OCI-M1 (cell line): ENCODE results near the gene CBX7.
"Not testable (repeated sequence)": the region's sequence is repeated elsewhere in the genome, so short reads cannot be mapped to it uniquely, and the experiment has no call there.

Source experiments
- DNase-seq: peaks from one replicate; lab custom pipeline; 2025; lab: John Stamatoyannopoulos, UW

The CBX7 gene

DNA sequence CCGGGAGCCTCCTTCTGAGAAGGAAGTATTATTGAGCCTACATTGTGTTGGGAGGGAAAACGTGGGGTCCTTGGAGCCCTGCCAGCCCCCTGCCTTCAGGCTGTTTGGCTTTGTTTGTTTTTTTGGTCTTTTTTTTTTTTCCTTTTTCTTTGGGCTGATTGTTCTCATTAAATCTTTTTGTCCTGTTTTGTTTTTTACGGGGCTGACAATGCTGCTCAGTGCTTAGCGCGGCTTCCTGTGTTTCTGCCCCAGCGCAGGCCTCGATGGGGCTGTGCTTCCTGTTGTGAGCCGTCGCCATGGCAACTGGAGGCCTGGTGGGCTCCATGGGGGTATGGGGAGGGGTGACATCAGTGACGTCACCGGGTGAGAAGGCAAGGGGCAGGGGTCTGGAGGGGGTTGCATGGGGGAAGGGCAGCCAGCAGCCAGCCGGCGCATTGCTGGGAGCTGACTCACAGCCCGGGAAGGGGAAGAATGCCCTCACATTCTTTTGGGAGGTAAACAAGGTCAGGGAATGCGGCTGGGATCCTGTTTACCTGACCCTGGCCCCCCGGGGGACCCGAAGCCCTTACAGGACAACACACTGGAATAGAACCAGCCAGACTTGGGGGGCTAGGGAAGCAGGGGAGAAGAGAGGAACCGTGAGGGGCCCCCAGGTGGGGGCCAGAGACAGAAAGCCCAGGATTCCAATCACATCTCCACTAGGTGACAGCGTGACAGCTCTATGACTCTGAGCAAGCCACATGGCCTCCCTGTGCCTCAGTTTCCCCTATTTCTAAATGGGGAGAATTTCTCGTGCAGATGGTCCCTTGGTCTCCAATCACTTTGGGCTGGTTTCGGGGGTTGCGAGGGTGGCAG, 22.2 kb upstream of the CBX7 start:
- DNase-seq, result no peak

DNA sequence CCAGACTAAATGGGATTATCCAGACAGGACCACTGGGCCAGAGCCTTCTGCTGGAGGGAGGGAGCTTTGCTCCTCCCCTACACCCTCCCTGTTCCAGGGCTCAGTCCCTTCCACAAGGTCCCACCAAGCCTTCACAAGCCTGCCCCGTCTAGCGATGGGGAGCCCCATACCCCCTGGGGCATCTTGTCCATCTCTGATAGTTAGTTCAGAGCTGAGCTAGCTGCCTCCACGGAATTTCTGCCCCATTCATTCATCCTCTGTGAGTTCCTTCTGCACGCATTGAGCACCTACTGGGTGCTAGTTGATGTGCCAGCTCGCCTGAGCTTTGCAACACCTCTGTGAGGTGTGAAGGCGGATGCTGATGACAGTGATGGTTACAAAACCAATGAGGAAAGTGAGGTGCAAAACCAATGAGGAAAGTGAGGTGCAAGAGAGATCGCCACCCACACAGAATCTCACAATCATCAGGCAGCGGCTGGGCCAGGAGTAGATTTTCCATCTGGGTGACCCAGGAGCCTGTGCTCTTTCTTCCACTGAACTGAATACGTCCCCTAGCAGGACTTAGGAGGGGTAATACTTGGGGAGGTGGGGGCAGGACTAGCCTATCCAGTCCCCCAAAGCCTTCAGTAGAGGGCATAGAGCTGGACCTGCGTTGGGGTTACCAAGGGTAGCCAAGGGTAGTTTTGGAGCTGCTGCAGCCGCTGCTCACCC, 21.5 kb upstream of the CBX7 start:
- no peak for DNase-seq

DNA sequence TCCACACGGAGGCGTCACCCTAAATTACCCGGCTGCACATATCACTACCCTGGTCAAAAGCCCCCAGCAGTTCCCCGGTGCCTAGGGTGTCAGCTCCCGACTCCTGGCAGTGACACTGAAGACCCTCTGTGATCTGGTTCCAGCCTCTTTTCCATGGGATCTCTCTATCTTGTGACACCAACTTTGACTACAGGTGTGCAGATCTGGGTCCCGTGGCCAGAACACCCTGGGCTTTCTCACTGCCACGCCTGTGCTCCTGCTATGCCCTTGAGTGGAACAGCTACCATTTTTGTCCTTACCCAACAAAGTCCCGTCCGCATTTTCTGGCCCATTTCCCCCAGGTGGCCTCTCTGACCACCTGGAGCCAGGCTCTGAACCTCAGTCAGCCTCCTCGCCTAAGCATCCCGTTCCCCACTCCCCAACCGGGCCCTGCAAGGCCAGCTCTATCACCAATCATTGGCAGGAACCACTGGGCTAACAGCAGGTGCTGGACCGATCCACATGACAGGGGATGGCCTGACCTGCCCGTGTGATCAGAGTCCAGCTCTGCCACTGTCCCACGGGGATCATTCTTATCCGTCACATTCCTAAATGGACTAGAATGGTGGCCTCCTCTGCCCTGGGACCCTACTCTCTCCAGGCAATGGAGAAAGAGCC, 20.7 kb upstream of the CBX7 start:
- DNase-seq, result no peak

DNA sequence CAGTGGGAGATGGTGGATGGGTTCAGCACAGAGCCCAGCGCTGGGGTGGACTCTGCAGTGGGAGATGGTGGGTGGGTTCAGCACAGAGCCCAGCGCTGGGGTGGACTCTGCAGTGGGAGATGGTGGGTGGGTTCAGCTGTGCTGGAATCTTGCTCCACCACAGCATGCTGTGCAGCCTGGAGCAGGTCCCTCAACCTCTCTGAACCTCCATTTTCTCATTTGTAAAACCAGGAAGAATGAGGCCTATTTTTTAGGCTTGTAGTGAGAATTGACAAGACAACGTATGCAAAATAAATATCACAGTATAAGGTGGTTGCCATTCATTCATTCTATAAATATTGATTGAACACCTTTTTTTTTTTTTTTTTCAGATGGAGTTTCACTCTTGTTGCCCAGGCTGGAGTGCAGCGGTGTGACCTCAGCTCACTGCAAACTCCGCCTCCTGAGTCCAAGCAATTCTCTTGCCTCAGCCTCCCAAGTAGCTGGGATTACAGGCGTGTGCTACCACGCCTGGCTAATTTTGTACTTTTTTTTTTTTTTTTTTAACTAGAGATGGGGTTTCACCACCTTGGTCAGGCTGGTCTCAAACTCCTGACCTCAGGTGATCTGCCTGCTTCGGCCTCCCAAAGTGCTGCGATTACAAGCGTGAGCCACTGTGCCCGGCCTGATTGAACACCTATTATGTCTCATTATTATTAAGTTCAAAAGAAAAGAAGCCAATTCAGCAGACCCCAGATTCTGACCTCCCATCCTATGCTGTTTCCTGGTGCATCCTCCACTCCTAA, 20.0 kb upstream of the CBX7 start:
- not testable (repeated sequence) for DNase-seq

DNA sequence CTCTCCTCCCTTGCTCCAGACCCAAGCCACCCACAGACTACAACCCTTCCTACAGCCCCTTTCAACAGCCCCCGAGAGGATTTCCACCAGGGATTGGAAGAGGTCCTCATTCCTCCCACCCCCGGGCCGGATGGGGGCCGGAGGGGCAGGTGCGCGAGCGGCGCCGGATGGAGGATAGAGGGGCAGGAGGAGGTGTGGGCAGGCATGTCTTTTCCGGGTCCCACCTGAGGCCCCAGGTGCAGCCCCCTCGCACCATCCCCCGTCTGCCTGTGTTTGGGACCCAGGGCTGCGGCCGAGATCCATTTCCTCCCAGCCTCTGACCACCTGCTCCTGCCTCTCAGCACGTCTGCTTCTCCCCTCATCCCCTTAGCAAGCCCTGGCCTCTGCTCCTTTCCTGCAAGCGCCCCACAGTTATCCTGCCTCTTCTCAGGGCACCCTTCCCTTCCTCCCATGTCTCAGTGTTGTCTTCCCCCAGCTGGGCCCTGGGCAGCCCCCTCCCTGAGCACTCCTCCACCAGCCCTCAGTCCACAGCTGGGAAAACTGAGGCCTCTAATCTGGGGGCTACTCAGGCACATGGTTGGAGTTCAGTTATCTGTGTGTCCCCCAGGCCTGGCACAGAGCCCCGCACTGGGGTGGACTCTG, 19.3 kb upstream of the CBX7 start:
- DNase-seq, result no peak

DNA sequence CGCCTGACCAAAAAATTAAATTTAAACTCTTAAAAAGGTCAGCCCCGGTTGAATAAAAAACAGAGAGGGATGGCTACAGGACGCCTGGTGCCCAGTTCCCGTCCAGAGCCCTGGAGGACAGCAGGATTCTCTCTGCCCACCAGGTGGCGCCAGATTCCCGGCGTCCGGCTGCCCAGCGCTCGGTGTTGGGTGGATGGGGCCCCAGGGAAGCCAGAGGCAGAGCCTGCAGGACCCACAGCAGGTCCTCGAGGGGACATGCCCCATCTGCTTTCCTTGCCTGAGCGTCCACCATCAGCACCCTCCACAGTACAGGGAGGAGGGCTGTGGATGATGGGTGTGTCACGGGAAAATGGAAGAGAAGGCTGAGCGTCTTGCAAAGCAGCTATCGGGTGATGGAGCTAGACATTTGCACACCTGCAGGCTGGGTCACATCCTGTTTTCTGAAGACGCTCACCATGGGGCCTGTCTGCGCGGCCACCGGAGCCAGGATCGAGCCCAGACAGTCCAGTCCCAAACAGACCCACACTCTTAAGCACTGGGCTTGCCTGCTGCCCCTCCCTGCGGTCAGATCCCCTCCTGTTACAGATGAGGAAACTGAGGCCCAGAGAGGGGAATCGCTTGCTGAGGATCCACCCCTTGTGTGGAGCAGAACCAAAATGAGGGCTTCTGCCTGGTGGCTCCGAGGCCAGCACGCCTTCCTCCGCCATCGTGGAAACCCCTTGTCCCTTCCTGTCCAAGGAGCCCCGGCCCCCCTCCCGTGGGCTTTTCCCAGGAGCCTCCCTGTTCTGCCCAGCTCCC, 18.5 kb upstream of the CBX7 start:
- peak; percentile 85 for DNase-seq

DNA sequence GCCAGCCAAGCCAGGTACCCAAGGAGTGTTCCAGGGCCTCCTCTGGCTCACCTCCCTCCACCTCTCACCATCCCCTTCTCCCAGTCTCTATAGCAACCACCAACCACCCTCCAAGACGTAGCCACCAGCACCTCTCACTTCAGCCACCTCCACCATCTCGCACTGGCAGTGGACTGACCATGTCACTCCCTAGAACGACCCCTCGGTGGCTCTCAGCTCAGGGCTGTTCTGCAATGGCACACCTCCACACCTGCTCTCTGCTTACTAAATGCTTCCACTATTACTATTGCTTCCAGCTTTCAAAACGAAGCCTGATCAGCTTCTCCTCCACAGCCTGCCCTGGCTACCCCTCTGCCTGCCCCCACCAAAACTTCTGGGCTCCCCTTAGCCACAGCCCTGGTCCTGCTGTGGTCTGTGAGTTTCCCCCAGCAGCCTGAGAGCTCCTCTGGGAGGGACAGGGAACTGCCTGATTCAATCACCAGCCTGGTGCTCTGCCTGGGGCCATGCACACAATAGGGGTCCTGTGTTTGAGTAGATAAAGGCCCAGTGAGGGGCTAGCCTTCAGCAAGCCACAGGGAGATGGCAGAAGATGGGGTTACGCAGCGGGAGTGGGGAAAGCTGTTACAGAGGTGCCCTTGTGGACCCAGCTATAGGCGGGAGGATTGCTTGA, 17.5 kb upstream of the CBX7 start:
- no peak for DNase-seq

DNA sequence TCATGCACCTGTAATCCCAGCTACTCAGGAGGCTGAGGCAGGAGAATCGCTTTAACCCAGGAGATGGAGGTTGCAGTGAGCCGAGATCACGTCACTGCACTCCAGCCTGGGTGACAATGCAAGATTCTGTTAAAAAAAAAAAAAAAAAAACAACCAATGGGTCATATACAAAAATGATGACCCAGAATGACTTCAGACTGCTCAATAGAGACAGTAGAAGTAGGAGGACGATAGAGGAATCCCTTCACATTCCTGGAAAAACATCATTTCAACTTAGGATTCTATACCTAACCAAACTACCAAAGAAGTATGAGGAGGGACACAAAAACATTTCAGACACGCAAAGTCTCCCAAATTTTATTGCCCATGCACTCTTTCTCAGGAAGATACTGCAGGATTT, 14.1 kb upstream of the CBX7 start:
- DNase-seq, result no peak

DNA sequence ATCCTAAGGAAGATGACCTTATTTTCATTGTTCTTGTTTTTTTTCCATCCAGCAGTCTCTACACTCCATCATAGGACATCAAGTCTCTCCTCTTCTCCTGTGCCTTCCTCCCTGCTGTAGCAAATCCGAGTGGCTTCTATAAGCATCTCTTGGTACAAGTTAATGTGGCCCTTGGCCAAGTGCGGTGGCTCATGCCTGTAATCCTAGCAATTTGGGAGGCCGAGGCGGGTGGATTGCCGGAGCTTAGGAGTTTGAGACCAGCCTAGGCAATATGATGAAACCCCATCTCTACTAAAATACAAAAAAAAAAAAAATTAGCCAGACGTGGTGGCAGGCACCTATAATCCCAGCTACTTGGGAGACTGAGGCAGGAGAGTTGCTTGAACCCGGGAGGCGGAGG, 3.6 kb upstream of the CBX7 start:
- not testable (repeated sequence) for DNase-seq

DNA sequence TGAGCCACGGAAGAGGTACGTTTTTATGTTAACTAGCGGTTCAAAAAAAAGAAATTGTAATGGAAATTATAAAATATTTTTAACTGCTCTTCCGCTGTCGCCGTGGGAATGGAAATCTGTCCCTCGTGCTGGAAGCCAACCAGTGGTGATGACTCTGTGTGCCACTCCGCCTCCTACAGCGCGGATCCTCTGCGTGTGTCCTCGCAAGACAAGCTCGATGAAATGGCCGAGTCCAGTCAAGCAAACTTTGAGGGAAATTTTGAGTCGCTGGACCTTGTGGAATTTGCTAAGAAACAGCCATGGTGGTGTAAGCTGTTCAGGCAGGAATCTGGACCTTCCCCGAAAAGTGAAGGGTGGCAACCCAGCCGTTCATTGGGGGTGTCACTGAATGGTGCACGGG, 2.9 kb upstream of the CBX7 start:
- DNase-seq, result no peak

DNA sequence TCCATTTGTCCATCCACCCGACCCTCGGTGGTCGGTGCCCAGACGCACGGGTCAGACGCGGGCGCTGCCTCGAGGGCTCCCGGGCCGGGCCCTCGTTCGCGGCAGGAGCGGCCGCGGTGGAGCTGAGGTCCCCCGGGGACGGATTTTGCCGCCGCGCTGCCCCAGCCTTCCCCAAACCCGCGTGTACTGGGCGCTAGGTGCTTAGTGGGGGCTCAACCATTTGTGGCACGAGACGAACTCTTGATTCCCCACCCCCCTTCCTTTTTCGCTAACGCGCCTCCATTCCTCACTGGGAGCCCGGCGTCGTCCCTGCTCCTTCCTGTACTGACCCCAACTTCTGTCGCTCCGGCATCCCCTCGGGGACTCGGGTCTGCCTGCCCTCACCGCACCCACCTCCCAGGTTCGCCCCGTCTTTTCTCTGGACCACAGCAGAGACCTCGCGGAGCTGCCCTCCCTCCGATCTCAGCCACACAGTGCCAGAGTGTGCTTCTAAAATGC, 789 bp upstream of the CBX7 start:
- DNase-seq, result no peak

DNA sequence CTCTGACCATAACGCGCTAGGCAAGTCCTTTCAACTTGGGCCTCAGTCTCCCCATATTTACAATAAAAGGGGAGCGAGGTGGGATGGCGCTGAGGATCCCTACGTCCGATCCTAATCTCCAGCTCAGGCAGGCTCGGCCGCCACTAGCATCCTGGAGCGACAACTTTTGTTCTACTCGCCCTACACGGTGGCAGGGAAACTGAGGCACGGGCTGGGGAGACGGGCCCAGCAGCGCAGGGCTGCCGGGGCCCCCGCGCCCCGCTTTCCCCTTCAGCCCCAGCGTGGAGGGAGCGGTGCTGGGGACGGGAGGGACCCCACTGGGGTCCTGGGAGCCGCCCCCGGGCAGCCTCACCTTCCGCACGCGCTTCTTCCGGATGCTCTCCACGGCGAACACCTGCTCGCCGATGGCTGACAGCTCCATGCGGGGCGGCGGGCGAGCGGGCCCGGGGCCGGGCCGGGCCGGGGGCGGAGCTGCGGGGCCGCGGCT, 413 bp downstream of the CBX7 start:
- no peak for DNase-seq

DNA sequence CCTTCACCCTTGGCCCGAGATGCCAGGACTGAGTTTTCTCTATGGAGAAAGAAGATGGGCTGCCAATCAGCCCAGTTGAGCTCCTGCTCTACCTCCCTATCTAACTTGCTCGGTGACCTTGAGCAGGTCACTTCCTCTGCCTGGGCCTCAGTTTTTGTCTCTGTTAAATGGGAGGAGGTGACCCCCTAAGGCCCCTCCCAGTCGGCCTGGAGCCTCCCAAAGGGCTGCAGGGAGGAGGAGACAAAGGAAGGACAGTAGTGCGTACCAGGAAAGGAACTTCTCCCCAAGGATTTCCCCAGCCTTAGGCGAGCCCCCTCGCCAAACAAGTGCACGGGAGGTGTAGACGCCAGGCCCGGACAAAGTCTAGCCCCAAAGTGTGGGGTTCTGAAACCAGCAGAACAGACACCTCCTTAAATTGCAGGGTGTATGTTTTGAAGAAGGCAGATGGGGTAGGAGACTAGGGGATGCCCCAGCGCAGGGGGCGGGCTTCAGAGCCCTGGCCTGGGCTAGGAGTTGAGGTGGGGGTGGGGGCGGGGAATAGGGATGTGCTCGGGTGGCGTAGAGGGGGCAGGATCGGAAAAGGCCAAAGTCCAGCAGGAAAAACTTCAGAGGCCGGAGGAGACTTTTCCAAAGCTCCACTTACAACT, 1.0 kb downstream of the CBX7 start:
- no peak for DNase-seq

DNA sequence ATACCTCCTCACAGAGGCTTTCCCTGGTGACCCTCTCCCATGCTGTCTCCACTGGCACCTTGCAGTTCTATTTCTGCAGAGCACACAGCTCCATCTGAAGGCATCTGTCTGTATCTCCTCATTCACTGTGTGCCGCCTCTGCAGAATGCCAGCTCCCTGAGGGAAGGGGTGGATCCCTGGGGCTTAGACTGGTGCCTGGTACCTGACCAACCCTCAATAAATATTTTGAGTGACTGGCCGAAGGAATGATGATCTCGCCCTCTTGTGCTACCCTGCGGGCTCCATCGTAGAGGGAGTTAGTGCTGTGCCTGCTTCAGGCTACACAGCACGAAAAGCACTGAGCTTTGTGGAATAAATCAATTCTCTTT, 1.6 kb downstream of the CBX7 start:
- no peak for DNase-seq

DNA sequence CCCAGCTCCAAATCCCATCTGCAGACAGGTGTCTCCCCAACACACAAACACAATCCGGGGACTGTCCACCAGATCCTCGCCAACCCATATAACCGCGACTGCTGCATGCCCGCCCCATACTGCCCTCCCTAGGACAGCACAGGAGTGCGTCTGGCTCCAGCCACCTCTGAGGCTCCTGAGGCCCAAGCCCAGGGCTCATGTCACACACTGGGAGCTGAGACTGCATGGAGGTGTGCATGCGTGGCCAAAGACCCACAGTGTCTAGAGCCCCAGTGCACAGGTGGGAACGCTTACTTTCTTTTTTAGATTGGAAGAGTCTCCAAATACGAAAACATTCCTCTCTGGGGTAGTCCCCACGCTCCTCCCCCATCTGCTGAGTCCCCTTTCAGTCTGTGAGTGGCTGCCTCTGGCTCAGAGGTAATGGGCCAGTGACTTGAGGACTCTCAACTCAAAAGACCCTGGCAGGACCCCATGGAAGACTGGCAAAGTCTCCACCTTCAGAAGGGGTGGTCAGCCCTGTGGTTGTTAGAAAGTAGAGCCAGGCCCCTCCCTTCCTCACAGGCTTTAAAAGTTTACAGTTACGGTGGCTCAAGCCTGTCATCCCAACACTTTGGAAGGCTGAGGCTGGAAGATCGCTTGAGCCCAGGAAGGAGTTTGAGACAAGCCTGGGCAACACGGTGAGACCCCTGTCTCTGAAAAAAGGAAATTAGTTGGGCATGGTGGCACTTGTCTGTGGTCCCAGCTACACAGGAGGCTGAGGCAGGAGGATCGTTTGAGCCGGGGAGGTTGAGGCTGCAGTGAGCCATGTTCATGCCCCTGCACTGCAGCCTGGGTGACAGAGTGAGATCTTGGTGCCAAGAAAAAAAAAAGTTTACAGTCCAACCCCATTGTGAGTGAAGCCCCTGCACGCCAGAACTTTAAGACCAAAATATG, 2.3 kb downstream of the CBX7 start:
- peak; percentile 11 for DNase-seq

DNA sequence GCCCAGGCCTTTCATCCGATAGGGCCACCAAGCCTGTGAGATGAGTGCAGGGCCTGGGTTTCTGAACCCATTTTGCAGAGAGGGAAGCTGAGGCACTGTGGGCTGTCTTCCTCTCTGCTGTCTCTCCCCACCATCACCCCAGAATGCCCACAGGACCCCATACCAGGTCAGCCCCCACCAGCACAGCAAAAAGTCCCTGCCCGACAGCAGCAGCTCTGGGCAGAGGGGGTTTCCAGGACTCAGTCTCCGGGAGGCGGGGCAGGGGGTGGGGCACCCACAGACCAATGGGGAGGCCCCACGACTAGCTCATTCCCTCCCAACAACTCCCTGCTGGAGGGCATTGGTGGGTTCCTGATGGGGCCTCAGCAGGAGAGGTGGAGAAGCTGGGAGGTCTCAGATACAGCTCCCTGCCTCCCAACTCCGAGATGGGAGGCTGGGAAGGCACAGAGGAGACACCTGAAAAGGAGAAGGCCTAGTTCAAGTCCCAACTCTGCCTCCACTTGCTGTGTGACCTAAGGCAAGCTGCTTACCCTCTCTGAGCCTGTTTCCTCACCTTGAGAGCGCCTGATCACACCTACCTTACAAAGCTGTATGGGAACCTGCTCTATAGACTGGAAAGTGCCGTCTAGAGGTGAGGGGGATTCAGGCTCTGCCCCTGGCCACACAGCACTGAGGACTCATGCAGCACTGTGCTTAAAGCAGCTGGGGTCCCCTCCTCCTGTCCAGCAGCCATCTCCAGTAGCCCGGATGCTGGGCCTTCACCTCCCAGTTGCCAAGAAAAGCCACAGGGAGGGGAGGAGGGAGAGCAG, 3.5 kb downstream of the CBX7 start:
- DNase-seq, result no peak

DNA sequence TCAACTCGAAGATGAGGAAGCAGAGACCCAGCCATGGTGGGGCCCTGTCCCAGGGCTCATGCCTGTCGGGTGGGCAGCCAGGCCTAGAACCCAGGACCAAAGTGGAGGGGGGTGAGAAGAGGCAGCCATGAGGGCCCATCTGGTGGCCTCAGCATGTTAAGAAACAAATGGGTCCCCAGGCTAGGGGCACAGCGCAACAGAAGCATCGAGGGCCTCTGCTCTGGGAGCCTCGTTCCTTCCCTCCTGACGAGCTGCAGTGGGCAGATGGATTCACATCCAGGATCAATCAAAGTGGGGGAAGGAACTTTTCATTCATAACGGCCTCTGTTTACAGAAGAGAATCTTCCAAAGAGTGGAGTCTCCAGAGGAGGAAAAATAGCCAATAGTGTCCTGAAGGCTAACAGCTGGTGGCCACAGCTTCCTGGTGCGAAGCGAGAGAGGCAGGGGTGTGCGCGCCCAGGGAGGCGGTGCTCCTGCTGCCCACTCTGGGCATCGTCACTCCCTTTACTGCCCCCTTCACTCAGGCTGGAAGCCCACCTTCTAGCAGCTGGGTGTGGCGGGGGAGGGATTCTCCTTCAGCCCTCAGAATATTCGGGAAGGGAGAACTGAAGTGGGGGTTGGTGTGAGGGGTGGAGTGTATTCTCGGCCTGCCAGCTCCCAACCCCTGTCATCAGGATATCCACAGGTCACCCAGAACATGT, 4.3 kb downstream of the CBX7 start:
- no peak for DNase-seq
